Loucy (cell line): ENCODE results near the gene CALHM3.

Experiments
- H2AFZ ChIP-seq: fragments of 200-600 bp; sonication (generic); 2 replicates; pipeline ENCODE4 v1.6.0; 2016; ENCODE audit warnings: antibody characterized with exemption, mild to moderate bottlenecking, low read length, moderate library complexity
- H3F3A ChIP-seq: fragments of 200-600 bp; 2 replicates; pipeline ENCODE4 v1.6.0; 2016; ENCODE audit warnings: antibody characterized with exemption, low read depth, mild to moderate bottlenecking
- H3K27me3 ChIP-seq: fragments of 200-600 bp; sonication (generic); 2 replicates; pipeline ENCODE4 v1.6.1; 2014; ENCODE audit warnings: low read length, mild to moderate bottlenecking; ENCODE audit not compliant: insufficient read depth, poor library complexity, severe bottlenecking
- H3K36me3 ChIP-seq: fragments of 200-600 bp; sonication (generic); 2 replicates; pipeline ENCODE4 v1.6.1; 2016; ENCODE audit warnings: low read length; ENCODE audit not compliant: insufficient read depth
- H3K4me1 ChIP-seq: fragments of 200-600 bp; sonication (generic); 2 replicates; pipeline ENCODE4 v1.5.1; 2014; ENCODE audit warnings: low read length, mild to moderate bottlenecking; ENCODE audit not compliant: insufficient read depth, poor library complexity, severe bottlenecking
- H3K4me2 ChIP-seq: fragments of 200-600 bp; sonication (generic); 2 replicates; pipeline ENCODE4 v1.6.0; 2014; ENCODE audit warnings: antibody characterized with exemption, low read length, low read depth, mild to moderate bottlenecking; ENCODE audit not compliant: poor library complexity, severe bottlenecking
- H3K4me3 ChIP-seq: fragments of 200-600 bp; sonication (generic); 2 replicates; pipeline ENCODE4 v1.5.1; 2014; ENCODE audit warnings: low read length, mild to moderate bottlenecking, mixed read lengths; ENCODE audit not compliant: poor library complexity, severe bottlenecking
- H3K79me2 ChIP-seq: fragments of 200-600 bp; sonication (generic); 2 replicates; pipeline ENCODE4 v1.6.1; 2014; ENCODE audit warnings: low read length; ENCODE audit not compliant: insufficient read depth
- H3K9ac ChIP-seq: fragments of 200-600 bp; sonication (generic); 2 replicates; pipeline ENCODE4 v1.6.0; 2014; ENCODE audit warnings: mild to moderate bottlenecking, low read depth, low read length, moderate library complexity; ENCODE audit not compliant: poor library complexity, severe bottlenecking
- H3K9me2 ChIP-seq: fragments of 200-600 bp; sonication (generic); replicated peaks from 2 replicates; pipeline ENCODE4 v1.6.1; 2016; ENCODE audit warnings: low read depth, low read length, mixed read lengths
- H3K9me3 ChIP-seq: fragments of 200-600 bp; sonication (generic); 2 replicates; pipeline ENCODE4 v1.6.1; 2014; ENCODE audit warnings: mild to moderate bottlenecking, antibody characterized with exemption, low read length, low read depth; ENCODE audit not compliant: insufficient read depth
- H4K20me1 ChIP-seq: fragments of 200-600 bp; sonication (generic); 2 replicates; pipeline ENCODE4 v1.6.0; 2014; ENCODE audit warnings: antibody characterized with exemption, low read length, mild to moderate bottlenecking; ENCODE audit not compliant: insufficient read depth, poor library complexity, severe bottlenecking
- CTCF ChIP-seq: fragments of 200-600 bp; sonication (generic); conservative IDR thresholded peaks from 2 replicates; pipeline ENCODE4 v1.5.1; 2014; ENCODE audit warnings: mild to moderate bottlenecking, antibody characterized with exemption, low read length
- EZH2phosphoT487 ChIP-seq: fragments of 200-600 bp; IDR thresholded peaks from 2 replicates; pipeline ENCODE4 v1.6.1; 2018; ENCODE audit warnings: antibody characterized with exemption, mild to moderate bottlenecking, moderate library complexity, borderline replicate concordance

The CALHM3 gene

GRCh38 chr10:103427866-103428265, 51.2 kb downstream of the CALHM3 start:
- Histone ChIP-seq H3K4me3 (no peak overlapping the region), H3K9me2 (no peaks in the 10 kb centered on the region), H3K9ac (no peak overlapping the region), H3K36me3 (peaks cover 76% of the 10 kb centered on the region; the same call in 1 of the 2 replicates), H3K79me2 (no peaks in the 10 kb centered on the region), H3K4me2 (no peak overlapping the region), H4K20me1 (no peaks in the 10 kb centered on the region), H3K27me3 (no peaks in the 10 kb centered on the region), H3K4me1 (peaks cover 13% of the 10 kb centered on the region), H2AFZ (no peak overlapping the region), H3F3A (no peaks in the 10 kb centered on the region), H3K9me3 (no peaks in the 10 kb centered on the region)
- TF ChIP-seq EZH2phosphoT487 (no peak), CTCF (no peak)

- Histone ChIP-seq H3K4me1 (peaks cover 3% of the 10 kb centered on the region), H3K9ac (no peak overlapping the region), H3K9me2 (no peaks in the 10 kb centered on the region), H2AFZ (no peak overlapping the region), H3K4me3 (no peak overlapping the region), H3K9me3 (no peaks in the 10 kb centered on the region), H4K20me1 (no peaks in the 10 kb centered on the region), H3K79me2 (no peaks in the 10 kb centered on the region), H3K27me3 (no peaks in the 10 kb centered on the region), H3K4me2 (no peak overlapping the region), H3F3A (no peaks in the 10 kb centered on the region), H3K36me3 (peaks cover 85% of the 10 kb centered on the region; the same call in 1 of the 2 replicates)
- TF ChIP-seq CTCF: no peak
- no peak for TF ChIP-seq EZH2phosphoT487
Measured at GRCh38 chr10:103423748-103424147, 55.3 kb downstream of the CALHM3 start.
